HG03095 (cell line): ENCODE results near the gene PIANP.
"Not testable (repeated sequence)": the region's sequence is repeated elsewhere in the genome, so short reads cannot be mapped to it uniquely, and the experiment has no call there.

Experiments used
- ATAC-seq: cut with Tn5 transposase; IDR thresholded peaks from one replicate; pipeline ENCODE4 v1.9.1; 2021; ENCODE audit warnings: moderate library complexity; ENCODE audit not compliant: unreplicated experiment

PIANP gene

DNA sequence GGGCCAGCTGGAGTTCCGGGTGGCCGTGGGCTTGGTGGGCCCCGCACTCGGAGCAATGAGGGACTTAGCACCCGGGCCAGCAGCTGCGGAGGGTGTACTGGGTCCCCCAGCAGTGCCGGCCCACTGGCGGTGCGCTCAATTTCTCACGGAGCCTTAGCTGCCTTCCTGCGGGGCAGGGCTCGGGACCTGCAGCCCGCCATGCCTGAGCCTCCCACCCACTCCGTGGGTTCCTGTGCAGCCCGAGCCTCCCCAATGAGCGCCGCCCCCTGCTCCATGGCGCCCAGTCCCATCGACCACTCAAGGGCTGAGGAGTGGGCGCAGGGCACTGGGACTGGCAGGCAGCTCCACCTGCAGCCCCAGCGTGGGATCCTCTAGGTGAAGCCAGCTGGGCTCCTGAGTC lies 7.7 kb upstream of the PIANP start:
- not testable (repeated sequence) for ATAC-seq

DNA sequence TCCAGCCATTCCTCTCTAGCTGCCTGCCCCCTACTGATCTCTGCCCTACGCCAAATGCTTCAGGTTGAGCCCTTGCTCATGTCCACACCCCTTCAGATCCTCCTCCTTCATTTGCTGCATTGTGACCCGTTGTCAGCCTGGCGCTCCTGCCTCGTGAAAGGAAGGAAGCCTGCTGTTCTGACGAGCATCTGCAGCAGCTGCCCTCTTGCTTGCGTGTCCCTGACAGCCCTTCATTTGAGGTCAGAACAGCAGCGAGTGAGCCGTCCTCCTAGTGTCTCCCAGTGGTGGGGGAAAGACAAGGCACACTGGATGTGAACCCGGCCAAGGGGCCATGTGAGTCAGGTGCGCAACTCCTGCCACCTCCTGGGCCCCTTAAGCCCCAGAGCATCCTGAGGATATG lies 3.0 kb upstream of the PIANP start:
- ATAC-seq: no peak

DNA sequence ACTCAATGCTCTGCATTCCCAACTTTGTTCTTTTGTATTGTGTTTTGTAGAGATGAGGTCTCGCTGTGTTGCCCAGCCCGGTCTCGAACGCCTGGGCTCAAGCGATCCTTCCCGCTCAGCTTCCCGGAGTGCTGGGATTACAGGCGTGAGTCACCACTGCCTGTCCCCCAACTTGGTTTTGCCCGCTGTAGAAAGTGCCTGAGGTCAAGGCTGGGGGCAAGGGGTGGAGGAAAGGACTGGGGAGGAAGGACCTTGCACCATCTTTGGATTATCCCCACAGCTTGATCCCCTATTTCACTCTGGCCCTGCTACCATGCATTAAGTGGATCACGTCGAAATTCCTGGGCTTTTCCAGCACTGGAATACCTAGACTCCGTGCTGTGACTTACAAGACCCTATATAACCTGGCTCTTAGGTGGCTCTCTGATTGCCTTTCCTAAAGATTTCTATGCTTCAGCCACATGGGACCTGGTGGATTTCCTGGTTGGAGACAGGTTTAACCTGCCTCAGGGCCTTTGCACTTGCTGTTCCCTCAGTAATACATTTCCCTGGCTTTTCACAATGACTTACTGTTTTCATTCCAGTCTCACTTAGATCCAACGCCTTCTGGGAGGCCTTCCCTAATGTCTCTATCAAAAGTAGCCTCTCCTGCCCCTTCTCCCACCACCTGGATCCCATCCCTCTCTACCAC lies 608 bp upstream of the PIANP start:
- no peak for ATAC-seq

DNA sequence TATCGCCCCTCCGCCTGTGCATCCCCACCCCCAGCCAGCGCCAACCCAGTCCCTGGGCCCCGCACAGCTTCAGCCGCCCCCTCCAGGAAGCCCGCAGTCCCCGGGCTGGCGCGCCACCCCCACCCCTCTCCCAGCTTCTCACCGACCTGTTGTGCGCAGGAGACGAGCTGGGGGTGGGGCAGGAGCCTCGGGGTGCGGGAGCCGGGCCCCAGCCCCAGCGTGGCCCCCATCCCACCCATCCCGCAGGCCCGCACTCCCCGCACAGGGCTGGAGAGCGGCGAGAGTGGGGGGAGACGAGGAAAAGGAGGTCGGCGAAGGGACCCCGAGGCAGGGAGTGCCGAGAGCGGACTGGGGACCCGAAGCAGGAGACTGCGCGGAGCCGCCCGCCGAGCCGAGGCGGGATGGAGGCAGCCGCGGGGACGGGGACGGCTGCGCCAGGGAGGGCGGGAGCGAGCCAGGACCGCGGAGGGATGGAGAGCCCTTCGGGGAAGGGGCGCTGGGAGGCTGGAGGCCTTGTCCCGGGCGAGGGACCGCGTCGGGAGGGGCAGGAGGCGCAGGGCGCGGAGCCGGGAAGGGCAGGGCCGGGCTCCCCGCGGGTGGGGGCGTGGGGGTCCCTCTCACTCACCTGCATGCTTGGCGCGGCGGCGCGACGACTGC lies 498 bp downstream of the PIANP start:
- ATAC-seq: no peak

DNA sequence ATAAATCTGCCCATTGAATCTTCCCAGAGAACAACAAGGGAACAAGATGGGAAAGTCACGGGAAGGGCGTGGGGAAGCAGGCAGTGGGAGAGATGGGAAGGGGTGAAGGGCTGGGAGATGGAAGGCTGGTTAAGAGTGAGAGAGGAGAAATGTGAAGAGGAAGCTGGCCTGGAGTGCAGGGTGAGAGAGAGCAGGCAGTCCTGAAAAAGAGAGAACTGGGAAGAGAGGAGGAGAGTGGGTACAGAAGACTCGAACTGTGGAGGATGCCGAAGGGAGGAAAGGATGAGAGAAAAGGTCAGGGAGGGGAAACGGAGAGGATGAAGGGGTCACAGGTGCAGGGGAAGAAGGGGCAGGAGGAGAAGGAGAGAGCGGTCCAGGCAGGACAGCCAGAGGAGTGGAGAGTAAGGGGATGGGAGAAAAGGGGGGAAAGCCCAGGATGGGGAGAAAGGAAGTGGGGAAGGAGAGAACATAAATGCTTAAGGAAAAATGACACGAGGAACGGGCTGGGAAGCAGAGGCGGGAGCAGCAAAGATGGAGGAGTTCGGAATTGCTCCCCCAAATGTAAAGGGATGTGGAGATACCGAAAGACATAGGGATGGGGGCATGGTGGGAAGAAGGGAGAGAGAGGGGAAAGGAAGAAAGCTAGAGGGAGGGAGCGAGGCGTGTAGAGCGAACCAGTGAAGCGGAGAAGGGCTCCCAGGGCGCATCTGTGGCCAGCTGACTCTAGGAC lies 1.2 kb downstream of the PIANP start:
- ATAC-seq: no peak

DNA sequence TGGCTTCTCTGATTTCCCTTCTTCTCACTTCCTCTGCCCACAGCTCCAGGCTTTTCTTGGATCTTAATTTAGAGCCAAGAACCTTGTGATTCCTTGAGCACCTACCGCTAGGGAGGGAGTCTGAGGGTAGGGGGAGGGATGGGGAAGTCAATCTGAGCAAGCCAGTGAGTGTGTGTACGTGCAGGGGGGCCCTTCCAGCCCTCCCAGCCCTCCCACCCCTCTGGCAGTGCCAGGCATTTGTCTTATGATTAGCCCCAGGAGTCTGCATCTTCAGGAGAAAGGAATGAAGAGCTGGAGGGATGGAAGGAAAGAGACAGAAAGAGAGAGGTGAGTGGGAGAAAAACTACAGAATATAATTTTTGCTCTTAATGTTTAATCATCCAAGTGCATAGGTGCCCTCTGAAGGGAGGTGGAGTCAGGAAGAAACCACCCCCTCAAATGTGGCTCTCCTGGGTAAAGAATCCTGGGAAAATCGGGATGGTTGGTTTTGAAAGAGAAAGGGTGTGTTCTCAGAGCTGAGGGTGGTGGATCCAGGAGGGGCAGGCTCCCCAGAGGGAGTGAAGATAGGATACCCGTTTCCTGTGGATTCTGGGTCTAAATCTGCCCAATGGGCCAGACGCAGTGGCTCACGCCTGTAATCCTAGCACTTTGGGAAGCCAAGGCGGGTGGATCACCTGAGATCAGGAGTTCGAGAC lies 2.1 kb downstream of the PIANP start:
- ATAC-seq: no peak

DNA sequence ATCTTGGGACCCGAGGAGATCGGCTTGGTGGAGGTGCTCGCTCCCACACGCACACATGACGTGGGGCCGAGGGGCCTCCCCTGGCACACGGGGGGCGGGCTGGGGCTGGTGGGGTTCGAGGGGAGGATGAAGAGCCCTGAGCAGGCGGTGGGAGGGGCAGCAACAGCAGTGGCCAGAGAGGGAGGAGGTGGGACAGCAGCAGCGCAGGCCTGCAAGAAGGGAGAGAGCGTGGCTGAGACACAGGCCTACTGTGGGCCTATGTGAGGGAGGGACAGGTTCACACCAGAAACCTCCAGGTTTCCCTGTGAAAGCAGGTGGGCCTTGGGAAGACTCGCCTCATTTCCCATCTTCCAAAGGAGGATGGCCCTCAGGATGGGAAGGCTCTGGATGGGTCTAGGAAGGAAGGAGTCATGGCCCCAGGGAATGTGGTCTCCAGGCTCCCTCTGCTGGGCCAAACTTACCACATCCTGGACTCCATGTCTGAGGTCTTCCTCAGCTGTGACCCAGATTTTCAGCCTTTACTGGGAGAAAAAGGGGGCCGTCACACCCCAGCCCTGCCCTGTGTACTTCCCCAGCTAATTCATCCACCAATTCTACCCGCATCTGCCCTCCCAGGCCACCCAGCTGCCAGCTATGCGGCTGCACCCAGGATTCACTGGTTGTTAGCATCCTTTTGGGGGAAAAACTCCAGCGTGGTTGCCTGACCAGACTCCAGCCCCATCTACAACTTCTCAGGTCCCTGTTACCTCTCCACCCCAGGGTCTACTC lies 2.8 kb downstream of the PIANP start:
- ATAC-seq: no peak

DNA sequence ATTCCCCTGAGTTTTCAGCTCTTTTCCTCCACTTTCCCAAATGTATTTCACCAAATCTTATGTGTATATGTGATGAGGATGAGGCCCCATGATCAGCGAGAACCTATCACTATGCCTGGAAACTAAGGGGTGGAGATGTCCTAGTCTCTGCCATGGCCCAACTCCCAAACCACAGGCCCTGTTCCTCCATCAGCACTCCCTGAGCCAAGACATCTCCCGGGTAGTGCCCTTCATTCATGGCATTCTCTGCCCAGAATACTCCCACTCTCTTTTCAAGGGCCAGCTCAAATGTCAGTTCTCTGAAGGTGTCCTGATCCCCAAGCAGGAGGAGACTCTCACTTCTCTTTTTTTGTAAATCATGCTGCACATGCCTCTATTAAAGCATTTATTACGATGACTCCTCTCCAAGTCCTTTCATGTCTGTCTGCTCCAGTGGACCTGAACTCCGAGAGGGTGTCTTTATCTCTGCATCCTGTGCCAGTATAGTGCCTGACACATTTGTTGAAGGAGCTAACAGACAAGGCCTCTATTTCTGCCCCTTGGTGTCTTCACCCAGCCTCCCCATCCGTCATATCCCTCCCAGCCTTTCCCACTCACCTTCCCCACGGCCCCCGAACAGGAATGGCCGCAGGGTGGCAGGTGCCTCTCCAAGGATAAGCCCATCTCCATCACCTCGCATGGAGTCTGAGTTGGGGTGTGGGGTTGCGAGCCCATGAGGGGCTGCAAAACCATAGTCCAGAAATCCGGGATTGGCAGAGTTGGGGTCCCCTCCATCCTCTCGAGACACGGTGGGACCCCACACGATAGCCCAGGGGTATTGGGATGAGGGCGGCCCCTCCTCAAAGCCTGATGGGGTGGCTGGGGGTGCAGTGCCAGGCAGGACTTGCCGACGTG lies 3.7 kb downstream of the PIANP start:
- ATAC-seq: no peak

DNA sequence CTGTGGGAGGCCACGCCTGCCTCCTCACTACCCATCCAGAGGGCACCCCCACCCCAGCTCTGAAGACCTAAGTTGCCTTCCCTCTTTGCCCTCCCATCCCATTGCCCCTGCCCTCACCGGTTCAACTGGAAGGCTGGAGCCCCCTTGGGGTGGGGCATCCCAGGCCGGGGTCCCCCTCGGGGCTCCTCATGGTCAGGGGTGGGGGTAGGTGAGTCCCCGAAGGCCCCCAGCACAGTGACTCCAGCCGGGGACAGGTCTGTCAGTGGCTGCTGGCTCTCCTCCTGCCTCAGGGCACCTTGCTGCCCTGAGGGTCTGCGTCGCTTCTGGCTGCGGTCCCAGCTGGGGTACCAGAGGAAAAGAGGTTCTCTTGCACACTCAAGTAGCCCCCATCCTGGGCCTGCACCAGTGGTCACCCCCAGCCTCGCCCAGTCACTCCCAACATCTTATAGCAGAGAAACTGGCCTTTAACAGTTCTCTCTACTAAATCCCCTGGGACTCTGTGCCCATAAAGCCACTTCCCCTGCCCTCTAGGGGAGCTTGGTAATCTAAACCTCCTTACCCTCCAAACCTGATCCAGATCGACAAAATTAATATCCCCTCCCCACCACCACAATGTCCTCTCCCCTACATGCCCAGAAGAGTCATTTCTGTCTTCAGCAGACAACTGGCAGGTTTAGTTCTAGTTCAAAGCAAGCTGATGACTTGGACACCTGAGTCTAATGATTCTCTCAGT lies 5.1 kb downstream of the PIANP start:
- ATAC-seq: no peak

DNA sequence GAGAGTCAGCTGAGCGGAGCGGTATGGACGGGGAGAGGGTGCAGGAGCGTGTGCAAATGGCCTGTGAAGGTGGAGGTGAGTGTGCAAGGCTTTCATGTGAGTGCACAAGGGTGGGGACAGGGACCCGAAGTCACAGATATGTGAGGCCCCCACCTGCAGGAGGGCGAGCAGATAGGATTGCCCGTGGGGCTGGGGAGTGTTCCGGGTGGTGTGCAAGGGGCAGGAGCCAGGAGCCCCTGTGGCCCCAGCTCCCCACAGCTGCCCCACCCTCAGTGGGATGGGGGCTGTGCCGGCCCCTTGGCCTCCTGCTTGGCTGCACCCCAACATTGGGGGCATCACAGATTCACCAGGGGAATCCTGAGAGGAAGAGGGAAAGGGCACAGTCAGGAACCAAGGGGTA lies 5.9 kb downstream of the PIANP start:
- no peak for ATAC-seq

DNA sequence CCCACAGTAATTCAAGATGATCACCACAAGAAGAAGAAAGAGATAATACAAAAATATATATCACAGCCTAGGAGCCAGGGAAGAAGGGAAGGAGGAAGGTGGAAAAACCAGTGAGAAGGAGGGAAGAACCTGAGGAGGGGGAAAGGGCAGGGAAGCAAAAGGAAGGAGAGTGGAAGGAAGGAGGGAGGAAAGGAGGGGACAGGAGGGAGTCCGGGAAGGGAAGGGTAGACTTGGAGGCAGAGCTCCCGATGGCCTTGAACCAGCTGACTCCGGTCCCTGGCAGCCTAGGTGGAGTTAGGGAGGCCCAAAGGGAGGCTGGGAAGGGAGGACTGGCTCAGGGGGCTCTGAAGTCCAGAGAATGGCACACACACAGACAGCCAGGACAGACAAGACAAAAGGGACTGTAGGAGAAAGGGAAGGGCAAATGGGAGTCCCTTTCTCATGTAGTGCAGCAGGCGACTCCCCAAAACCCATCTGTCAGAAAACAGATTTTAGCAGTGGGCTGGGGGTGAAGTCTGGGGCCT lies 6.7 kb downstream of the PIANP start:
- no peak for ATAC-seq

DNA sequence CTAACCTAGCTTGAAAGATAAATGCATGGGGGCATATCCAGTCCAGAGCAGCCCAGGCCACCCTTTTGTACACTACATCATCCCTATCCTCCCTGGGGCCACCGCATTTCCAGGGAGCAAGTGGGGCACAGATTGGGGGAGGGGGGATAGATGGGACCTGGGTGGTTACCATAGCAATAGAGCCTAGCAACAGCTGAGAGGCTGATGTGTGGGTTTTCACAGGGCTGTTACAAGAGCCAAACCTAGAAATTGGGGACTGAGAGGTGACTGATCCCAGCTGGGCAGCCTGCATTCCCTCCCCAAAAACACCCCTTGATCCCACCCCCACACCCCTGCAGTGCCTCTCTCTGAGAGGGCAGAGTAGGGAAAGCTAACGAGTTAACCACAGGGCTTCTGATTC lies 7.7 kb downstream of the PIANP start:
- no peak for ATAC-seq

DNA sequence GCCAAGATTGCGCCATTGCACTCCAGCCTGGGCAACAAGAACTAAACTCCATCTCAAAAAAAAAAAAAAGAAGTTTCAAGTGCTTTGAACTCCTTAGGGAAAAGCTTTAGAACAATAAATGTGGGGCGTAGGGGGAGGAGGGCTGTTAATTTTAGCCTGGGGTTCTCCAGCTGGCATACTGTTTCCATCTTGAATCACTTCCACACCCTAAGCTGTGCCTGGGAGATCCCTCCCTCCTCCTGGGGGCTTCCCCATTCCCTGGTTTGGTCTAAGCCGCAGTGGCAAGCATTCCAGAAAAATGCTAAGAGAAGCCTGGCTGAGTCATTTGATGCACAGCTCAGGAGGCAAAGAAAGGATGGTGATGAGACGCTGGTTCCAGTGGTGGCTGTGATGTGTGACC lies 9.1 kb downstream of the PIANP start:
- ATAC-seq: no peak

DNA sequence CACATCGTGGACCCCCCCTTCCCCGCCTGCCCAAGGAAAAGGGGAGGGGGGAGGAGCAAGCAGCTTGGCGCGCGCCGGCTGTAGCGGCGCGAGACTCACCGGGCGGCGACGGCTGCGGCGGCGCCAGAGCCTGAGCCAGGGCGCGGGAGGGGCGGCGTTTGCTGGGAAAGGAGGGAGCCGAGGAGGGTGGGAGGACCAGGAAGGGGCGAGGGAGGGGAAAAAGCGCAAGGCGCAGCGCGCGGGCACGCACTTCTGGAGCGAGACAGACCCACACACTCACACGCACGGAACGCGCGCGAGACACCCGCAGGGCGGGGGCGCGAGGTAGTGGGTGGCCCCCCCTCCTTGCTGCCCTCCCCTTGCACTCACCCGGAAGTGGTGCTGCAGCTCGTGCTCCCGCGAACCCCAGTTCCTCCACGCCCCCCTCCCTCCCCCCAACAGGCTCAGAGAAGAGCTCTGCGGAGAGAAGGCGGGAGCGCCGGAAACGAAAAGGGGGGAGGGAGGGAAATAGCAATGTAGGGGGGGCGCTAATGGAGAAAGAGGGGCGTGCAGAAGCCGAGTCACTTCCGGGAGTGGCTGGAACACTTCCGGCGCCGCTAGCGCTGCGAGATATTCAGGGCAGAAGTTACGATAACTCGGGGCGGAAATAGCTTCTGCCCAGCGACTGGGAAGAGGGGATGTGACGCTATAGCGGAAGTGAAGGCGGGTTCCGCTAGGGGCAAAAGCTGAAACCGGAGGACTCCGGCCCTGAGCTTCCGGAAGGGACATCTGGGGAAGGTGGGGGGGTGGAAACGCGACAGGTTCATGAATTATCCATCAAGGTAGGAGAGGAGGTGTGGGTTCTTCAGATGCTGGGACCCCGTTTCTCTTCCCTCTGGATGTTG lies 11.4 kb downstream of the PIANP start, which contains the start of gene ZNF384:
Gene ZNF384, minus strand, starts transcription at position 377 of the 884 bp plus-strand sequence. CDS start 9,855 bp downstream, outside the sequence.
- peak; percentile 81 for ATAC-seq

DNA sequence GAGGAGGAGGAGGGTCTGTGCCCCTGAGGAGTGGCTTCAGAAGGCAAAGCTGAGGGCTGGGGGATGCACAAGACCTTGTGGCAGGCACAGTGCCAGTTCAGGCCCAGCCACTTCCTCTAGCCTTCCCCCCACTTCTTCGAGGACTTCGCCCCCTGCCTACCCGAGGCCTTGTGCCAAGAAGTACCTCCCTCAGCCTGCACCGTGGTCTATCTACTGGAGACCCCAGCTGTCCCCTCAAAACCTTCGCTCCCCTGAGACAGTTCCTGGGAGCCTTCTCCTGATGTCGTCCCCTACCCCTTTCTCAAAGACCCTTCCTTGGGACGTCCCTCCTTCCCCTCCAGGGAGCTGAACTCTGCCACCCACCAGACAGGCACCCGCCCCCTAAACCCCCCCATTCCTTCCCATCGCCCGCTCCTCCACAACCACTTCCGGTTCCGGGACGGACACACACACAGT lies 12.0 kb downstream of the PIANP start:
- no peak for ATAC-seq

DNA sequence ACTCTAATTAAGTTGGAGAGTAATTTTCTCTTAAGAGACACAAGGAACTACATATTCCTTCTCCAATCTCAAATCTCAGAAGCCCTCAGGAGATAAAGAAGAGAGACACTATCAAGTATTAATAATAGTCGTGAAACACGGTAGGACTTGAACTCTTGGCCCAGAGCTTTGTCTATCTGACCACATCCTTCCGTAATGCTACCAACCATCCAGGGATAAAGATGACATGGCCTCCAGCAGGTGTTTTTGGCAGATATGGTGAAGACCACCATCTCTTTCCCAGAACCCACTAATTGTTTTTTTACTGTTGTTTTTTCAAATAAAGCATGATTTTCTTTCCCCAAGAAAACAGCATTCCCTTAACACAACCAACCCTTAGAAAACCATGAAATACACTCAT lies 14.8 kb downstream of the PIANP start:
- ATAC-seq: no peak

DNA sequence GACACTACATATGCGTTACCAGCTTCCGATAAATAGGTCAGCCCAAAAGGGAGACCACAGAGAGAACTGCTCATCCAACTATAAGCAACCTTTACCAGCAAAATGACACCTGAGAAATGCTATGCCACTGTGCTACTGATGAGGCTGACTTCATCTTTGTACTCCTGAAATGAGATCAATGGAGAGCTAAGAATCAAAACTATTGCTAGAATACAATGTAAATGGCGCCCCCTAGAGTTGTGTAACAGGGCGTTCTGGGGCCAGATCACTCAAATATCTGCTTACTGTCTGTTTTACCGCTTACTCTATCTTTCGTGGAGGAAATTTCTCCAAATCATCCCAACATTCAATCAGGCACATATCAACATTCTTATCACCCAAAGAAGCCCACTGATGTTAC lies 16.0 kb downstream of the PIANP start:
- no peak for ATAC-seq

DNA sequence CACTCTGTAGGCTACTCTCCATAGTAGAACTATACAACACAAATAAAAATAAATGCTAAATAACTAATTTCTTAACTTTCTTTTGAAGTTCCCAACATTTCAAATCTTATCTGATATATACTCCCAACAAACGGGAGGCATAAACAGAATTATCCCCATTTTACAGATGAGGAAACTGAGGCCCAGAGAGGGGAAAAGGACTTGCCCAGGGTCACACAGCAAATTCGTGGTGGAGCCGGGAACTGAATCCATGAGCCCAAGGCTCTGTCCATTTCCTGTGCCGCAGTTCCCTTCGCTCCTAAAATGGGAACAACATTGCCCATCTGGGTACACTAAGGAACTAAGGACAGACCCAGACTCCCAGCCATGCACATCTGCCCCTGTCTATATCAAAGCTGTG lies 23.7 kb downstream of the PIANP start:
- ATAC-seq: no peak
